ENCODE results near the gene PIAS1.
"Not testable (repeated sequence)": the region's sequence is repeated elsewhere in the genome, so short reads cannot be mapped to it uniquely, and the experiment has no call there.

PIAS1 gene

GRCh38 chr15:68114840-68115239, 60.7 kb downstream of the PIAS1 start:
- no peak for DNase-seq (ENCODE audit: low read depth in 2 of 2)

GRCh38 chr15:68124700-68125099, 70.6 kb downstream of the PIAS1 start:
- no peak for DNase-seq (ENCODE audit: low read depth in 2 of 2)

GRCh38 chr15:68126396-68126795, 72.3 kb downstream of the PIAS1 start:
- DNase-seq (ENCODE audit: low read depth in 2 of 2), result no peak

- no peak for DNase-seq (ENCODE audit: low read depth in 2 of 2)
Measured at GRCh38 chr15:68129072-68129471, 75.0 kb downstream of the PIAS1 start.

GRCh38 chr15:68130851-68131250, 76.7 kb downstream of the PIAS1 start:
- DNase-seq (ENCODE audit: low read depth in 2 of 2), result no peak

GRCh38 chr15:68137096-68137495, 83.0 kb downstream of the PIAS1 start:
- no peak for DNase-seq (ENCODE audit: low read depth in 2 of 2)

GRCh38 chr15:68143129-68143528, 89.0 kb downstream of the PIAS1 start:
- DNase-seq (ENCODE audit: low read depth in 2 of 2), result no peak

- no peak for DNase-seq (ENCODE audit: low read depth in 2 of 2)
Measured at GRCh38 chr15:68143785-68144184, 89.7 kb downstream of the PIAS1 start.

- no peak for DNase-seq (ENCODE audit: low read depth in 2 of 2)
Measured at GRCh38 chr15:68145706-68146105, 91.6 kb downstream of the PIAS1 start.

- DNase-seq (ENCODE audit: low read depth in 2 of 2), result no peak
Measured at GRCh38 chr15:68148039-68148438, 93.9 kb downstream of the PIAS1 start.

- no peak for DNase-seq (ENCODE audit: low read depth in 2 of 2)
Measured at GRCh38 chr15:68149059-68149458, 94.9 kb downstream of the PIAS1 start.

- no peak for DNase-seq (ENCODE audit: low read depth in 2 of 2)
Measured at GRCh38 chr15:68150187-68150586, 96.1 kb downstream of the PIAS1 start.

GRCh38 chr15:68151277-68151676, 97.2 kb downstream of the PIAS1 start:
- DNase-seq (ENCODE audit: low read depth in 2 of 2), result no peak

GRCh38 chr15:68152342-68152741, 98.2 kb downstream of the PIAS1 start:
- no peak for DNase-seq (ENCODE audit: low read depth in 2 of 2)

GRCh38 chr15:68154923-68155559, 100.9 kb downstream of the PIAS1 start:
- no peak for DNase-seq (ENCODE audit: low read depth in 2 of 2)

GRCh38 chr15:68157074-68157473, 103.0 kb downstream of the PIAS1 start:
- no peak for DNase-seq (ENCODE audit: low read depth in 2 of 2)

- DNase-seq (ENCODE audit: low read depth in 2 of 2), result no peak
Measured at GRCh38 chr15:68158046-68158628, 104.0 kb downstream of the PIAS1 start.

- DNase-seq (ENCODE audit: low read depth in 2 of 2), result no peak
Measured at GRCh38 chr15:68163191-68163590, 109.1 kb downstream of the PIAS1 start.

GRCh38 chr15:68166847-68167246, 112.7 kb downstream of the PIAS1 start:
- no peak for DNase-seq (ENCODE audit: low read depth in 2 of 2)

GRCh38 chr15:68172037-68172436, 117.9 kb downstream of the PIAS1 start:
- not testable (repeated sequence) for DNase-seq (ENCODE audit: low read depth in 2 of 2)

- no peak for DNase-seq (ENCODE audit: low read depth in 2 of 2)
Measured at GRCh38 chr15:68173119-68173518, 119.0 kb downstream of the PIAS1 start.

- no peak for DNase-seq (ENCODE audit: low read depth in 2 of 2)
Measured at GRCh38 chr15:68175526-68175925, 121.4 kb downstream of the PIAS1 start.

- DNase-seq (ENCODE audit: low read depth in 2 of 2), result no peak
Measured at GRCh38 chr15:68176601-68177000, 122.5 kb downstream of the PIAS1 start.

GRCh38 chr15:68177742-68178141, 123.6 kb downstream of the PIAS1 start:
- DNase-seq (ENCODE audit: low read depth in 2 of 2), result no peak

Data from stimulated activated CD8-positive, alpha-beta memory T cell treated with anti-CD3 and anti-CD28 coated beads, Interleukin-15, amount 100 ng/mL, for 4 hours (primary cell).